Tibial artery (tissue), 4 donors: ENCODE measurements around the gene AP3S2.

Experiments used
- DNase-seq, 2 donors: peaks; one replicate each; pipeline ENCODE4 v3.0.0-alpha.2; 2019
- H3K27ac ChIP-seq, 2 donors: fragments of 200-600 bp; sonication (generic) in 1 of 2; 1 replicate in 1 of 2; 2 replicates in 1 of 2; pipeline ENCODE4 v1.5.1; 2018 to 2019; ENCODE audit warnings: mild to moderate bottlenecking in 1 of 2
- H3K27me3 ChIP-seq, 2 donors: fragments of 200-600 bp; sonication (generic) in 1 of 2; one replicate each; pipeline versions ENCODE4 v1.5.1 to v1.6.0; 2016 to 2019
- H3K36me3 ChIP-seq, 3 donors: fragments of 200-600 bp; sonication (generic) in 2 of 3; one replicate each; pipeline ENCODE4 v1.5.1; 2016 to 2019; ENCODE audit warnings: mild to moderate bottlenecking in 2 of 3
- H3K4me1 ChIP-seq, 4 donors: fragments of 200-600 bp; sonication (generic) in 2 of 4; 1 replicate in 3 of 4; 2 replicates in 1 of 4; pipeline ENCODE4 v1.5.1; 2016 to 2019
- H3K4me3 ChIP-seq, 2 donors: fragments of 200-600 bp; sonication (generic) in 1 of 2; 1 replicate in 1 of 2; 2 replicates in 1 of 2; pipeline ENCODE4 v1.5.1; 2018 to 2019; ENCODE audit warnings: mild to moderate bottlenecking in 2 of 2
- H3K9me3 ChIP-seq, 3 donors: fragments of 200-600 bp; sonication (generic) in 1 of 3; one replicate each; pipeline ENCODE4 v1.5.1; 2016 to 2019
- CTCF ChIP-seq, 2 experiments: fragments of 200-600 bp in 1 of 2; fragments of 450-650 bp in 1 of 2; IDR thresholded peaks; one replicate each; pipeline ENCODE4 v1.5.1; 2017 to 2019; ENCODE audit warnings: antibody characterized with exemption in 2 of 2, mild to moderate bottlenecking in 1 of 2, moderate library complexity in 1 of 2
- intact Hi-C: fragments of 100-400 bp; cut with DNase I; formaldehyde crosslinking; loops from one replicate; pipeline ENCODE4 v1.15.0; 2023; ENCODE audit warnings: low total_unique reads

AP3S2 gene

GRCh38 chr15:89806559-89807550 is 86.9 kb downstream of the AP3S2 start:
- DNase-seq: no peak
- intact Hi-C loops: no loop called here
- no peak overlapping the region for H3K4me3 ChIP-seq
- H3K27me3 ChIP-seq: peaks cover 0 to 5% of the 10 kb centered on the region in 2 donors
- H3K9me3 ChIP-seq: no peaks in the 10 kb centered on the region
- TF ChIP-seq CTCF (IDR thresholded peaks at IDR 0.05): no peak
- H3K27ac ChIP-seq: no peak overlapping the region
- H3K4me1 ChIP-seq: peaks cover 0 to 10% (median 4%) of the 10 kb centered on the region in 4 donors
- H3K36me3 ChIP-seq: peaks cover 0 to 48% (median 10%) of the 10 kb centered on the region in 3 donors

- no peaks in the 10 kb centered on the region for H3K9me3 ChIP-seq
- no peak for DNase-seq
- H3K4me1 ChIP-seq: peaks cover 0 to 10% (median 4%) of the 10 kb centered on the region in 4 donors
- no peak overlapping the region for H3K4me3 ChIP-seq
- intact Hi-C loops: no loop called here
- H3K27ac ChIP-seq: no peak overlapping the region
- H3K36me3 ChIP-seq: peaks cover 0 to 54% (median 10%) of the 10 kb centered on the region in 3 donors
- TF ChIP-seq CTCF (IDR thresholded peaks at IDR 0.05): no peak
- H3K27me3 ChIP-seq: peaks cover 0 to 5% of the 10 kb centered on the region in 2 donors
Observed at GRCh38 chr15:89806210-89806558, 87.6 kb downstream of the AP3S2 start.

- peaks cover 0 to 57% (median 14%) of the 10 kb centered on the region in 3 donors for H3K36me3 ChIP-seq
- H3K4me1 ChIP-seq: peaks cover 0 to 10% (median 4%) of the 10 kb centered on the region in 4 donors
- no peak overlapping the region for H3K27ac ChIP-seq
- H3K27me3 ChIP-seq: peaks cover 0 to 5% of the 10 kb centered on the region in 2 donors
- H3K4me3 ChIP-seq: no peak overlapping the region
- H3K9me3 ChIP-seq: no peaks in the 10 kb centered on the region
- DNase-seq: no peak
- no peak for TF ChIP-seq CTCF (IDR thresholded peaks at IDR 0.05)
- intact Hi-C loops: no loop called here
Observed at GRCh38 chr15:89805241-89806209, 88.3 kb downstream of the AP3S2 start.

GRCh38 chr15:89803941-89804800 is 89.6 kb downstream of the AP3S2 start:
- intact Hi-C loops: no loop called here
- Histone ChIP-seq H3K9me3 (no peaks in the 10 kb centered on the region), H3K4me1 (peaks cover 0 to 6% (median 3%) of the 10 kb centered on the region in 4 donors), H3K4me3 (no peak overlapping the region), H3K27ac (no peak overlapping the region), H3K27me3 (peaks cover 0 to 5% of the 10 kb centered on the region in 2 donors), H3K36me3 (peaks cover 0 to 69% (median 14%) of the 10 kb centered on the region in 3 donors)
- DNase-seq: no peak
- TF ChIP-seq CTCF (IDR thresholded peaks at IDR 0.05): no peak
